RWPE2 (cell line): ENCODE results near the gene RELA.
"Not testable (repeated sequence)": the region's sequence is repeated elsewhere in the genome, so short reads cannot be mapped to it uniquely, and the experiment has no call there.

Experiments
- ATAC-seq: fragments of 200-7000 bp; cut with Tn5 transposase; 3 replicates; pipeline ENCODE4 v1.9.1; 2021; ENCODE audit warnings: low read depth
- DNase-seq: peaks from one replicate; pipeline ENCODE4 v3.0.0-alpha.2; 2020; ENCODE audit warnings: low spot score
- H3K27ac ChIP-seq: fragments of 450-650 bp; 2 replicates; pipeline ENCODE4 v1.5.1; 2017; ENCODE audit warnings: mild to moderate bottlenecking; ENCODE audit not compliant: poor library complexity, severe bottlenecking
- H3K27me3 ChIP-seq: fragments of 250-450 bp; sonication (Bioruptor Pico); 2 replicates; pipeline ENCODE4 v1.5.1; 2021; ENCODE audit warnings: mild to moderate bottlenecking, moderate library complexity; ENCODE audit not compliant: insufficient read depth, poor library complexity, severe bottlenecking
- H3K36me3 ChIP-seq: fragments of 250-450 bp; sonication (Bioruptor Pico); 2 replicates; pipeline ENCODE4 v1.5.1; 2020; ENCODE audit warnings: low read depth, mild to moderate bottlenecking, moderate library complexity
- H3K4me1 ChIP-seq: fragments of 250-450 bp; sonication (Bioruptor Pico); 2 replicates; pipeline ENCODE4 v1.5.1; 2021; ENCODE audit warnings: mild to moderate bottlenecking, moderate library complexity; ENCODE audit not compliant: insufficient read depth, poor library complexity, severe bottlenecking
- H3K4me3 ChIP-seq: fragments of 250-450 bp; sonication (Bioruptor Pico); 2 replicates; pipeline ENCODE4 v1.5.1; 2021; ENCODE audit warnings: mild to moderate bottlenecking, moderate library complexity; ENCODE audit not compliant: severe bottlenecking
- H3K9me3 ChIP-seq: fragments of 250-450 bp; sonication (Bioruptor Pico); 2 replicates; pipeline ENCODE4 v1.5.1; 2021; ENCODE audit warnings: mild to moderate bottlenecking, moderate library complexity; ENCODE audit not compliant: severe bottlenecking
- CTCF ChIP-seq: fragments of 450-650 bp; IDR thresholded peaks from one replicate; pipeline ENCODE4 v1.5.1; 2017; ENCODE audit warnings: mild to moderate bottlenecking, moderate library complexity; ENCODE audit not compliant: poor library complexity, severe bottlenecking

Gene RELA

GRCh38 chr11:65672180-65672860 is 9.6 kb upstream of the RELA start:
- H3K4me1 ChIP-seq: no peaks in the 10 kb centered on the region
- no peak overlapping the region for H3K4me3 ChIP-seq
- H3K36me3 ChIP-seq: no peaks in the 10 kb centered on the region
- DNase-seq (no peak), ATAC-seq (no peak)
- H3K9me3 ChIP-seq: peaks cover 2% of the 10 kb centered on the region
- H3K27ac ChIP-seq: no peak overlapping the region
- TF ChIP-seq CTCF: no peak
- H3K27me3 ChIP-seq: no peaks in the 10 kb centered on the region

- DNase-seq: no peak
- Histone ChIP-seq H3K27me3 (no peaks in the 10 kb centered on the region), H3K27ac (peak overlapping the region; percentile 77), H3K9me3 (no peaks in the 10 kb centered on the region), H3K36me3 (peaks cover 30% of the 10 kb centered on the region), H3K4me1 (peaks cover 8% of the 10 kb centered on the region), H3K4me3 (peak overlapping the region; percentile 79)
- peak; percentile 45 for ATAC-seq
- TF ChIP-seq CTCF: no peak
Measured at GRCh38 chr11:65663639-65664200, 1.0 kb upstream of the RELA start.

DNA sequence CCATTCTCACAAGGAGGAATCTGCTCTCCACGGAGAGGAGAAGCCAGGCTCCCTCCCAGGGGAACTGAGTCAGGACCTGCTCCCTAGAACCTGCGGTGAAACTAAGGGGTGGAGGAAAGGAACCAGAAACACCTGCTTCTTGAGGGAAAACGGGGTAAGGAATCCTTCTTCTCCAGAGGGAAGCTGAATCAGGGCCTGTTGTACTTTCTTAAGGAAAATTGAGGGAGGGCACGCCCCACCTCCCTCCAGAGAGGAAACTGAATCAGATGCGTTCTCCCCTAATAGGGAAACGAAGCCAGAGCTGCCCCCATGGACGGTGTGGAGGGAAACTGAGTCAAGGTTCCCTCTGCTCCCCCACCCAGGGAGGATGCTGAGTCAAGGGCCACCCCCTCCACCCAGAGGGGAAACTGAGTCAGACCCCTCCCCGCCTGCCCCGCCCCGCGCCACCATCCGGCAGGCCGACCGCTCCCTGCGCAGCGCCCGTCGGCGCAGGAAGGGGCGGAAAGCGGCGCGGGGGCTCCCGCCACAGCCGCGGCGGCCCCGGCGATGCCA is 393 bp downstream of the RELA start:
- ATAC-seq: no peak
- Histone ChIP-seq H3K9me3 (no peaks in the 10 kb centered on the region), H3K27ac (peak overlapping the region; percentile 77), H3K27me3 (no peaks in the 10 kb centered on the region), H3K36me3 (peaks cover 44% of the 10 kb centered on the region), H3K4me3 (peak overlapping the region; percentile 79), H3K4me1 (peaks cover 8% of the 10 kb centered on the region)
- no peak for DNase-seq
- no peak for TF ChIP-seq CTCF

- no peak for TF ChIP-seq CTCF
- H3K36me3 ChIP-seq: peaks cover 50% of the 10 kb centered on the region
Measured at GRCh38 chr11:65661599-65662246, 993 bp downstream of the RELA start.

GRCh38 chr11:65660908-65661307 is 1.8 kb downstream of the RELA start:
- not testable (repeated sequence) for DNase-seq, H3K4me3 ChIP-seq, ATAC-seq

More at GRCh38 chr11:65661599-65662246, 993 bp downstream of the RELA start:
- ATAC-seq (no peak), DNase-seq (no peak)
- no peaks in the 10 kb centered on the region for H3K9me3 ChIP-seq
- H3K27me3 ChIP-seq: no peaks in the 10 kb centered on the region
- H3K4me1 ChIP-seq: peaks cover 8% of the 10 kb centered on the region
- peak overlapping the region; percentile 77 for H3K27ac ChIP-seq
- peak overlapping the region; percentile 79 for H3K4me3 ChIP-seq

More at GRCh38 chr11:65660908-65661307, 1.8 kb downstream of the RELA start:
- peaks cover 58% of the 10 kb centered on the region for H3K36me3 ChIP-seq
- not testable (repeated sequence) for H3K27ac ChIP-seq, H3K4me1 ChIP-seq, H3K27me3 ChIP-seq, H3K9me3 ChIP-seq
